ENCODE measurements around the gene BCAS3.

- no peak for TF ChIP-seq CTCF (IDR thresholded peaks at IDR 0.05)
- TF ChIP-seq POLR2AphosphoS5 (IDR thresholded peaks at IDR 0.05), result no peak
These were observed 465.4 kb downstream of the BCAS3 start for GRCh38 chr17:61143026-61143425.
